Common myeloid progenitor, CD34-positive (primary cell): ENCODE data around the gene PGM5.

Source experiments
- CTCF ChIA-PET: fragments of 350-600 bp; sonication (Branson Sonifier 250); formaldehyde crosslinking; loops from one replicate; lab custom pipeline; 2021; ENCODE audit warnings: antibody characterized with exemption; lab: Charles Lee
- POLR2A ChIA-PET: fragments of 350-600 bp; sonication (Branson Sonifier 250); formaldehyde crosslinking; loops from one replicate; lab custom pipeline; 2021; ENCODE audit warnings: antibody characterized with exemption; lab: Charles Lee
- DNase-seq, 3 donors: peaks; one replicate each; pipeline versions ENCODE4 v3.0.0 to v3.0.0-alpha.2; 2013
- H3K27ac ChIP-seq, 2 experiments: 1 replicate in 1 of 2; 2 replicates in 1 of 2; pipeline ENCODE4 v1.7.0; 2013; ENCODE audit warnings: inconsistent platforms in 2 of 2, low read length in 2 of 2, mild to moderate bottlenecking in 2 of 2, low read depth in 1 of 2, moderate library complexity in 1 of 2; ENCODE audit not compliant: severe bottlenecking in 2 of 2, insufficient read depth in 1 of 2, poor library complexity in 1 of 2
- H3K27me3 ChIP-seq, 5 experiments: replicated peaks in 2 of 5; 1 replicate in 3 of 5; 2 replicates in 2 of 5; pipeline versions ENCODE4 v1.6.1 to v1.7.0; 2013; ENCODE audit warnings: low read length in 4 of 5, mild to moderate bottlenecking in 2 of 5, moderate library complexity in 2 of 5, inconsistent platforms in 1 of 5; ENCODE audit not compliant: insufficient read depth in 5 of 5, control insufficient read depth in 4 of 5
- H3K36me3 ChIP-seq, 4 experiments: 1 replicate in 2 of 4; 2 replicates in 2 of 4; pipeline versions ENCODE4 v1.6.1 to v1.7.0; 2013; ENCODE audit warnings: low read length in 3 of 4, control low read depth in 1 of 4, mild to moderate bottlenecking in 1 of 4; ENCODE audit not compliant: control insufficient read depth in 4 of 4, insufficient read depth in 4 of 4
- H3K4me1 ChIP-seq, 4 experiments: 1 replicate in 3 of 4; 2 replicates in 1 of 4; pipeline versions ENCODE4 v1.6.1 to v1.7.1; 2013; ENCODE audit warnings: low read length in 3 of 4, mild to moderate bottlenecking in 3 of 4, control low read depth in 1 of 4, inconsistent platforms in 1 of 4, moderate library complexity in 1 of 4; ENCODE audit not compliant: control insufficient read depth in 4 of 4, insufficient read depth in 4 of 4; ENCODE audit errors: control extremely low read depth in 1 of 4
- H3K4me3 ChIP-seq, 7 experiments: 1 replicate in 4 of 7; 2 replicates in 3 of 7; pipeline versions ENCODE4 v1.5.1 to v1.7.0; 2013; ENCODE audit warnings: mild to moderate bottlenecking in 7 of 7, low read length in 6 of 7, moderate library complexity in 6 of 7, inconsistent platforms in 2 of 7, low read depth in 2 of 7, control low read depth in 1 of 7; ENCODE audit not compliant: insufficient read depth in 4 of 7, control insufficient read depth in 1 of 7; ENCODE audit errors: extremely low read depth in 1 of 7
- H3K9me3 ChIP-seq, 5 experiments: 1 replicate in 4 of 5; 2 replicates in 1 of 5; pipeline versions ENCODE4 v1.6.1 to v1.7.1; 2013; ENCODE audit warnings: low read length in 4 of 5, mild to moderate bottlenecking in 2 of 5, inconsistent platforms in 1 of 5, low read depth in 1 of 5, moderate library complexity in 1 of 5; ENCODE audit not compliant: control insufficient read depth in 4 of 5, insufficient read depth in 2 of 5; ENCODE audit errors: control extremely low read depth in 1 of 5
- WGBS: methylation state at CpG from one replicate; pipeline ENCODE4 v1.1.5; 2013; ENCODE audit not compliant: insufficient coverage; 5-methylcytosine and 5-hydroxymethylcytosine counted together

PGM5 gene

GRCh38 chr9:68473790-68474189 is 117.4 kb downstream of the PGM5 start:
- no peaks in the 10 kb centered on the region for H3K9me3 ChIP-seq
- no peak overlapping the region for H3K4me3 ChIP-seq
- peak; percentile 47 to 89 (median 83) for DNase-seq
- POLR2A ChIA-PET, result no interaction called here
- 0% methylated on average over 3 of the region's 3 CpGs for WGBS
- H3K4me1 ChIP-seq, result peaks cover 0 to 7% (median 2%) of the 10 kb centered on the region in 4 experiments
- CTCF ChIA-PET, result interaction anchor here (0.9 to 1.3 kb wide), 2 partner anchors 43 to 85 kb away, joined by 3 to 4 read pairs; no protein-coding TSS in a partner anchor
- peaks cover 0 to 2% (median 0%) of the 10 kb centered on the region in 4 experiments for H3K36me3 ChIP-seq
- no peaks in the 10 kb centered on the region for H3K27me3 ChIP-seq
- H3K27ac ChIP-seq, result no peak overlapping the region

- no peaks in the 10 kb centered on the region for H3K27me3 ChIP-seq
- H3K4me3 ChIP-seq, result no peak overlapping the region
- H3K27ac ChIP-seq, result no peak overlapping the region
- no peaks in the 10 kb centered on the region for H3K9me3 ChIP-seq
- H3K36me3 ChIP-seq, result no peaks in the 10 kb centered on the region
- ChIA-PET CTCF (no interaction called here), POLR2A (no interaction called here)
- no CpG with 5 or more reads among the region's 1 CpG for WGBS
- no peak for DNase-seq
- H3K4me1 ChIP-seq, result peaks cover 0 to 7% (median 2%) of the 10 kb centered on the region in 4 experiments
These were observed 120.0 kb downstream of the PGM5 start for GRCh38 chr9:68476422-68476821.

- Histone ChIP-seq H3K36me3 (no peaks in the 10 kb centered on the region), H3K4me3 (no peak overlapping the region), H3K27ac (no peak overlapping the region), H3K4me1 (peaks cover 0 to 7% (median 2%) of the 10 kb centered on the region in 4 experiments), H3K27me3 (no peaks in the 10 kb centered on the region), H3K9me3 (no peaks in the 10 kb centered on the region)
- POLR2A ChIA-PET, result no interaction called here
- no peak for DNase-seq
- CTCF ChIA-PET, result interaction anchor here (1.2 kb wide), 2 partner anchors 11 to 60 kb away, joined by 3 read pairs; no protein-coding TSS in a partner anchor
- 100% methylated on average over 1 of the region's 2 CpGs for WGBS
These were observed 120.4 kb downstream of the PGM5 start for GRCh38 chr9:68476847-68477246.

GRCh38 chr9:68480807-68481206 is 124.4 kb downstream of the PGM5 start:
- CTCF ChIA-PET, result interaction anchor here (2.0 kb wide), 1 partner anchor 14 kb away, joined by 5 read pairs; no protein-coding TSS in a partner anchor
- WGBS, result 90% methylated on average over 3 of the region's 3 CpGs
- no peak overlapping the region for H3K27ac ChIP-seq

GRCh38 chr9:68482548-68482947 is 126.1 kb downstream of the PGM5 start:
- POLR2A ChIA-PET, result no interaction called here
- no CpG with 5 or more reads among the region's 1 CpG for WGBS
- H3K4me1 ChIP-seq, result peaks cover 0 to 8% (median 0%) of the 10 kb centered on the region in 4 experiments
- no peaks in the 10 kb centered on the region for H3K27me3 ChIP-seq
- H3K36me3 ChIP-seq, result peaks cover 0 to 32% (median 5%) of the 10 kb centered on the region in 4 experiments
- H3K27ac ChIP-seq, result no peak overlapping the region
- no peak overlapping the region for H3K4me3 ChIP-seq
- CTCF ChIA-PET, result interaction anchor here (2.0 kb wide), 1 partner anchor 15 kb away, joined by 5 read pairs; no protein-coding TSS in a partner anchor
- peak in 2 of 3 donors; percentile 46 to 52 for DNase-seq
- peaks cover 1 to 18% (median 8%) of the 10 kb centered on the region in 5 experiments for H3K9me3 ChIP-seq

More at GRCh38 chr9:68480807-68481206, 124.4 kb downstream of the PGM5 start:
- Histone ChIP-seq H3K4me3 (no peak overlapping the region), H3K9me3 (peaks cover 1 to 6% (median 4%) of the 10 kb centered on the region in 5 experiments), H3K27me3 (no peaks in the 10 kb centered on the region), H3K4me1 (peaks cover 0 to 8% (median 0%) of the 10 kb centered on the region in 4 experiments), H3K36me3 (peaks cover 0 to 20% (median 2%) of the 10 kb centered on the region in 4 experiments)
- POLR2A ChIA-PET, result no interaction called here
- no peak for DNase-seq

GRCh38 chr9:68488126-68488525 is 131.7 kb downstream of the PGM5 start:
- 79% methylated on average over 2 of the region's 2 CpGs for whole genome bisulfite sequencing
- ChIA-PET POLR2A (interaction anchor here (0.6 kb wide), 1 partner anchor 58 kb away, joined by 4 read pairs; no protein-coding TSS in a partner anchor), CTCF (interaction anchor here (1.6 kb wide), 1 partner anchor 11 kb away, joined by 3 read pairs; no protein-coding TSS in a partner anchor)
- Histone ChIP-seq H3K27ac (no peak overlapping the region), H3K4me3 (no peak overlapping the region), H3K9me3 (peaks cover 1 to 18% (median 8%) of the 10 kb centered on the region in 5 experiments), H3K36me3 (peaks cover 0 to 35% (median 7%) of the 10 kb centered on the region in 4 experiments), H3K27me3 (no peaks in the 10 kb centered on the region), H3K4me1 (no peaks in the 10 kb centered on the region)
- DNase-seq, result no peak

- ChIA-PET POLR2A (interaction anchor here (0.6 kb wide), 1 partner anchor 523 kb away, joined by 4 read pairs; no protein-coding TSS in a partner anchor), CTCF (no interaction called here)
- Histone ChIP-seq H3K4me1 (no peaks in the 10 kb centered on the region), H3K9me3 (peaks cover 1 to 18% (median 7%) of the 10 kb centered on the region in 5 experiments), H3K27me3 (no peaks in the 10 kb centered on the region), H3K36me3 (peaks cover 0 to 29% (median 7%) of the 10 kb centered on the region in 4 experiments), H3K27ac (no peak overlapping the region), H3K4me3 (no peak overlapping the region)
- 60% methylated on average over 1 of the region's 4 CpGs for WGBS
- DNase-seq, result no peak
These were observed 133.2 kb downstream of the PGM5 start for GRCh38 chr9:68489646-68490045.
